ENCODE data around the gene MAP3K15. TPM values are rescaled to one million over a fixed set of nuclear protein-coding genes. Genes with fewer than 3 reads are reported as not detected.

MAP3K15 gene
- total RNA-seq, 1 experiment from 2014 or later, result 3.8 TPM

GRCh38 chrX:19344661-19345060 lies 170.6 kb downstream of the MAP3K15 start:
- no peak for ATAC-seq
- POLR2A ChIA-PET, result no interaction called here
- TF ChIP-seq JUN (CRISPR knock-in tag; IDR thresholded peaks at IDR 0.05) (no peak), FOXP1 (CRISPR knock-in tag; IDR thresholded peaks at IDR 0.05; ENCODE audit: borderline replicate concordance) (no peak), OVOL2 (CRISPR knock-in tag; IDR thresholded peaks at IDR 0.05; ENCODE audit: borderline replicate concordance) (no peak), E2F5 (CRISPR knock-in tag; IDR thresholded peaks at IDR 0.05) (no peak), NFE2L1 (CRISPR knock-in tag; IDR thresholded peaks at IDR 0.05) (no peak)
- Mint-ChIP-seq H3K4me3 (peak overlapping the region; percentile 80), H3K27ac (no peak overlapping the region), H3K4me1 (peaks cover 8% of the 10 kb centered on the region), H3K36me3 (peaks cover 5% of the 10 kb centered on the region; the same call in 1 of the 2 replicates), H3K27me3 (ENCODE audit: low read depth) (no peaks in the 10 kb centered on the region), H3K9me3 (no peaks in the 10 kb centered on the region)
- no peak for DNase-seq (ENCODE audit: low spot score)
- CTCF ChIA-PET, result no interaction called here

- H3K9me3 Mint-ChIP-seq, result no peaks in the 10 kb centered on the region
- peaks cover 3% of the 10 kb centered on the region; the same call in 1 of the 2 replicates for H3K36me3 Mint-ChIP-seq
- ChIA-PET POLR2A (no interaction called here), CTCF (no interaction called here)
- peaks cover 8% of the 10 kb centered on the region for H3K4me1 Mint-ChIP-seq
- H3K27me3 Mint-ChIP-seq (ENCODE audit: low read depth), result no peaks in the 10 kb centered on the region
- peak; percentile 98 for ATAC-seq
- H3K27ac Mint-ChIP-seq, result peak within 1 kb of the TSS; percentile 45
- H3K4me3 Mint-ChIP-seq, result peak within 1 kb of the TSS; percentile 80
- peak; percentile 88 for DNase-seq (ENCODE audit: low spot score)
- TF ChIP-seq FOXP4 (CRISPR knock-in tag; IDR thresholded peaks at IDR 0.05) (0 out of 2 replicates have a peak, but pooled peaks have one; percentile 20), EMX1 (CRISPR knock-in tag; IDR thresholded peaks at IDR 0.05) (no peak), ATF3 (CRISPR knock-in tag; conservative IDR thresholded peaks at IDR 0.05) (no peak), MXD4 (CRISPR knock-in tag; IDR thresholded peaks at IDR 0.05; ENCODE audit: borderline replicate concordance) (no peak), SMAD3 (CRISPR knock-in tag; IDR thresholded peaks at IDR 0.05; ENCODE audit: borderline replicate concordance) (no peak), ZNF423 (CRISPR knock-in tag; IDR thresholded peaks at IDR 0.05) (no peak), FOXP1 (CRISPR knock-in tag; IDR thresholded peaks at IDR 0.05; ENCODE audit: borderline replicate concordance) (no peak), ARID4B (CRISPR knock-in tag; IDR thresholded peaks at IDR 0.05; ENCODE audit: borderline replicate concordance) (peak; percentile 32; the same call in 1 of the 2 replicates), ZNF281 (CRISPR knock-in tag; IDR thresholded peaks at IDR 0.05) (no peak), ZNF232 (CRISPR knock-in tag; IDR thresholded peaks at IDR 0.05) (no peak), SP1 (CRISPR knock-in tag; conservative IDR thresholded peaks at IDR 0.05) (peak; percentile 77), ZNF416 (CRISPR knock-in tag; IDR thresholded peaks at IDR 0.05) (no peak), USF2 (CRISPR knock-in tag; IDR thresholded peaks at IDR 0.05) (no peak), E2F4 (CRISPR knock-in tag; IDR thresholded peaks at IDR 0.05; ENCODE audit: borderline replicate concordance, low read depth) (no peak)
These were observed 171.5 kb downstream of the MAP3K15 start, which contains the start of gene PDHA1 for GRCh38 chrX:19343535-19344408. Gene PDHA1 (plus strand): TSS chrX:19343927. CDS start chrX:19344038, 111 bp downstream.

Data from WTC11 (cell line).